SW480 (cell line): Measurements from ENCODE around the gene ZAP70.

Experiments used
- DNase-seq: peaks from one replicate; pipeline ENCODE4 v3.0.0-alpha.2; 2016; ENCODE audit warnings: low spot score

Gene ZAP70

DNA sequence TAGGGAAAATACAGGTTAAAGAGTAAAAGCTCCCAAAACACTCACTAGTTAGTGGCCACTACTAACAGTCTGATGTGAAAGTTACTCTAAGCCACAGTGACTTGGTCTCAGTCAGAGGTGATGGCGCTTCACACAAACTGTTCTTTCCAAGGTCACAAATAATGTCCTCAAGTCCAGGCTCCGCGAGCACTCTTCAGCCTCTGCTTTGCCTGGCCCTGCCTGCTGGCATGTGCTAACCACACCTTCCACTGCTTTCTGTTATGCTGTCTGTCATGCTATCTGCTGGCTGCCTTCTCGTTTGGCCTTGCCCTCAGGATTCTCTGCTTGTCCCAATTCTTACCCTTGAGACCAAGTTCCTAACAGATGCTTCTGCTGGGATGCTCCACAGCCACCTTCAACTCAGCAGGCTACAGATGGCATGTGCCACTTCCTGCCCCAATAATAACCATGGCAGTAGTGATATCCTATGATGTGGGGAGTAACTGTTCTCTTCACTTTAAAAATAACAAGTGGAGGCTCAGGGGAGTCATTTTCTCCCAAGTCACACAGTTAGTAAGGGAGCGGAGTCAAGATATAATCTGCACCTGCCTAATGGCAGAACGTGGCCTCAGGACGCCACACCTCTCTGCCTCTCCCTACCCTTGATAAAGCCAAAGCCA lies 75.7 kb downstream of the ZAP70 start:
- no peak for DNase-seq
